Uterus (tissue), 2 donors: Measurements from ENCODE around the gene SIX4.

ENCODE experiments used
- POLR2A ChIP-seq, 2 donors: fragments of 450-650 bp; IDR thresholded peaks; one replicate each; pipeline ENCODE4 v1.6.1; 2016; ENCODE audit warnings: antibody characterized with exemption in 2 of 2, mild to moderate bottlenecking in 1 of 2, moderate library complexity in 1 of 2
- TF ChIP-seq, protein P1 (sequence below), 4 experiments: fragments of 200-600 bp in 2 of 4; fragments of 450-650 bp in 2 of 4; sonication (generic) in 2 of 4; IDR thresholded peaks; one replicate each; pipeline ENCODE4 v1.5.1; 2016 to 2019; ENCODE audit warnings: antibody characterized with exemption in 4 of 4, mild to moderate bottlenecking in 2 of 4, moderate library complexity in 1 of 4

DNA sequence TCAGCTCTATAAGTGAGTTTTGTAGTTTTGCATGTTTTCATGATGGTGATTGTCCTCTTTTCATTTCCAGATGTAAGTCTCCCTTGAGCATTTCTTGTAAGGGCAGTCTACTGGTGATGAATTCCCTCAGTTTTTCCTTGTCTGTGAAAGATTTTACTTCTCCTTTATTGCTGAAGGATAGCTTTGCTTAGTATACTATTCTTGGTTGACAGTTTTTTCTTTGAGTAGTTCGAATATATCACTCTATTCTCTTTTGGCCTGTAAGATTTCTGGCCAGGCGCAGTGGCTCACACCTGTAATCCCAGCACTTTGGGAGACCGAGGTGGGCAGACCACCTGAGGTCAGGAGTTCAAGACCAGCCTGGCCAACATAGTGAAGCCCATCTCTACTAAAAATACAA is 23.6 kb downstream of the SIX4 start:
- no peak for TF ChIP-seq POLR2A (IDR thresholded peaks at IDR 0.05)
- TF ChIP-seq, protein P1, sequence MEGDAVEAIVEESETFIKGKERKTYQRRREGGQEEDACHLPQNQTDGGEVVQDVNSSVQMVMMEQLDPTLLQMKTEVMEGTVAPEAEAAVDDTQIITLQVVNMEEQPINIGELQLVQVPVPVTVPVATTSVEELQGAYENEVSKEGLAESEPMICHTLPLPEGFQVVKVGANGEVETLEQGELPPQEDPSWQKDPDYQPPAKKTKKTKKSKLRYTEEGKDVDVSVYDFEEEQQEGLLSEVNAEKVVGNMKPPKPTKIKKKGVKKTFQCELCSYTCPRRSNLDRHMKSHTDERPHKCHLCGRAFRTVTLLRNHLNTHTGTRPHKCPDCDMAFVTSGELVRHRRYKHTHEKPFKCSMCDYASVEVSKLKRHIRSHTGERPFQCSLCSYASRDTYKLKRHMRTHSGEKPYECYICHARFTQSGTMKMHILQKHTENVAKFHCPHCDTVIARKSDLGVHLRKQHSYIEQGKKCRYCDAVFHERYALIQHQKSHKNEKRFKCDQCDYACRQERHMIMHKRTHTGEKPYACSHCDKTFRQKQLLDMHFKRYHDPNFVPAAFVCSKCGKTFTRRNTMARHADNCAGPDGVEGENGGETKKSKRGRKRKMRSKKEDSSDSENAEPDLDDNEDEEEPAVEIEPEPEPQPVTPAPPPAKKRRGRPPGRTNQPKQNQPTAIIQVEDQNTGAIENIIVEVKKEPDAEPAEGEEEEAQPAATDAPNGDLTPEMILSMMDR (IDR thresholded peaks at IDR 0.05), result no peak
